PFSK-1 (cell line): ENCODE results near the gene SEPTIN10.

ENCODE experiments used
- POLR2AphosphoS5 ChIP-seq: IDR thresholded peaks from 2 replicates; pipeline ENCODE4 v1.6.1; 2012; ENCODE audit warnings: low read depth, mild to moderate bottlenecking, control low read depth, low read length, moderate library complexity
- SIN3A ChIP-seq: IDR thresholded peaks from 2 replicates; pipeline ENCODE4 v1.6.1; 2012; ENCODE audit warnings: mild to moderate bottlenecking, low read length, moderate library complexity, borderline replicate concordance; ENCODE audit not compliant: insufficient read depth
- TAF1 ChIP-seq: IDR thresholded peaks from 2 replicates; pipeline ENCODE4 v1.6.1; 2012; ENCODE audit warnings: low read length, control low read depth, borderline replicate concordance; ENCODE audit not compliant: insufficient read depth
- TF ChIP-seq, protein P1 (sequence below), 2 experiments: IDR thresholded peaks; 2 replicates each; pipeline versions ENCODE4 v1.6.1 to v1.8.0; 2011 to 2012; ENCODE audit warnings: low read depth in 2 of 2, low read length in 2 of 2, control low read depth in 1 of 2, inconsistent platforms in 1 of 2, mild to moderate bottlenecking in 1 of 2, moderate library complexity in 1 of 2; ENCODE audit not compliant: insufficient read depth in 1 of 2

DNA sequence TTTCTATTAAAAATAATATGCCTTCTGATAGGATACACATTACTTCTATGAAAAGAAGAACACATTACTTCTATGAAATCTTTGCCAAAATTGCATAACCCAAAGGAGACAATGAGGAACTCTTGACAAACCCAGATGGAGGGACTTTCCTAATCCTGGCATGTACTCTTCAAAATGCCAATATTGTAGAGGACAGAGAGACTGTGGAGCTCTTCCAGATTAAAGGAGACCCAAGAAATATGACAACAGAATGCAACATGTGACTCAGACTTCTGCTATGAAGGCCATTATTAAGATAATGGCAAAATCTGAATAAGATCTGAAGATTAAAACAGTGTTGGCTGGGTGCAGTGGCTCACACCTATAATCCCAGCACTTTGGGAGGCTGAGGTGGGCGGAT is 22.6 kb upstream of the SEPTIN10 start:
- TF ChIP-seq POLR2AphosphoS5 = no peak
- TF ChIP-seq SIN3A = no peak
- TF ChIP-seq, protein P1, sequence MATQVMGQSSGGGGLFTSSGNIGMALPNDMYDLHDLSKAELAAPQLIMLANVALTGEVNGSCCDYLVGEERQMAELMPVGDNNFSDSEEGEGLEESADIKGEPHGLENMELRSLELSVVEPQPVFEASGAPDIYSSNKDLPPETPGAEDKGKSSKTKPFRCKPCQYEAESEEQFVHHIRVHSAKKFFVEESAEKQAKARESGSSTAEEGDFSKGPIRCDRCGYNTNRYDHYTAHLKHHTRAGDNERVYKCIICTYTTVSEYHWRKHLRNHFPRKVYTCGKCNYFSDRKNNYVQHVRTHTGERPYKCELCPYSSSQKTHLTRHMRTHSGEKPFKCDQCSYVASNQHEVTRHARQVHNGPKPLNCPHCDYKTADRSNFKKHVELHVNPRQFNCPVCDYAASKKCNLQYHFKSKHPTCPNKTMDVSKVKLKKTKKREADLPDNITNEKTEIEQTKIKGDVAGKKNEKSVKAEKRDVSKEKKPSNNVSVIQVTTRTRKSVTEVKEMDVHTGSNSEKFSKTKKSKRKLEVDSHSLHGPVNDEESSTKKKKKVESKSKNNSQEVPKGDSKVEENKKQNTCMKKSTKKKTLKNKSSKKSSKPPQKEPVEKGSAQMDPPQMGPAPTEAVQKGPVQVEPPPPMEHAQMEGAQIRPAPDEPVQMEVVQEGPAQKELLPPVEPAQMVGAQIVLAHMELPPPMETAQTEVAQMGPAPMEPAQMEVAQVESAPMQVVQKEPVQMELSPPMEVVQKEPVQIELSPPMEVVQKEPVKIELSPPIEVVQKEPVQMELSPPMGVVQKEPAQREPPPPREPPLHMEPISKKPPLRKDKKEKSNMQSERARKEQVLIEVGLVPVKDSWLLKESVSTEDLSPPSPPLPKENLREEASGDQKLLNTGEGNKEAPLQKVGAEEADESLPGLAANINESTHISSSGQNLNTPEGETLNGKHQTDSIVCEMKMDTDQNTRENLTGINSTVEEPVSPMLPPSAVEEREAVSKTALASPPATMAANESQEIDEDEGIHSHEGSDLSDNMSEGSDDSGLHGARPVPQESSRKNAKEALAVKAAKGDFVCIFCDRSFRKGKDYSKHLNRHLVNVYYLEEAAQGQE (IDR thresholded peaks at IDR 0.05; ENCODE audit: insufficient read depth in 1 of 2, low read depth in 2 of 2, low read length in 2 of 2) = no peak
- no peak for TF ChIP-seq TAF1
